ENCODE results near the gene SYNE1. TPM values are rescaled to one million over a fixed set of nuclear protein-coding genes. Genes with fewer than 3 reads are reported as not detected.

SYNE1 gene
- total RNA-seq, 1 experiment from 2014 or later, result 6.5 TPM

- TF ChIP-seq, protein P1, sequence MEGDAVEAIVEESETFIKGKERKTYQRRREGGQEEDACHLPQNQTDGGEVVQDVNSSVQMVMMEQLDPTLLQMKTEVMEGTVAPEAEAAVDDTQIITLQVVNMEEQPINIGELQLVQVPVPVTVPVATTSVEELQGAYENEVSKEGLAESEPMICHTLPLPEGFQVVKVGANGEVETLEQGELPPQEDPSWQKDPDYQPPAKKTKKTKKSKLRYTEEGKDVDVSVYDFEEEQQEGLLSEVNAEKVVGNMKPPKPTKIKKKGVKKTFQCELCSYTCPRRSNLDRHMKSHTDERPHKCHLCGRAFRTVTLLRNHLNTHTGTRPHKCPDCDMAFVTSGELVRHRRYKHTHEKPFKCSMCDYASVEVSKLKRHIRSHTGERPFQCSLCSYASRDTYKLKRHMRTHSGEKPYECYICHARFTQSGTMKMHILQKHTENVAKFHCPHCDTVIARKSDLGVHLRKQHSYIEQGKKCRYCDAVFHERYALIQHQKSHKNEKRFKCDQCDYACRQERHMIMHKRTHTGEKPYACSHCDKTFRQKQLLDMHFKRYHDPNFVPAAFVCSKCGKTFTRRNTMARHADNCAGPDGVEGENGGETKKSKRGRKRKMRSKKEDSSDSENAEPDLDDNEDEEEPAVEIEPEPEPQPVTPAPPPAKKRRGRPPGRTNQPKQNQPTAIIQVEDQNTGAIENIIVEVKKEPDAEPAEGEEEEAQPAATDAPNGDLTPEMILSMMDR (IDR thresholded peaks at IDR 0.05), result no peak
- TF ChIP-seq, protein P2, sequence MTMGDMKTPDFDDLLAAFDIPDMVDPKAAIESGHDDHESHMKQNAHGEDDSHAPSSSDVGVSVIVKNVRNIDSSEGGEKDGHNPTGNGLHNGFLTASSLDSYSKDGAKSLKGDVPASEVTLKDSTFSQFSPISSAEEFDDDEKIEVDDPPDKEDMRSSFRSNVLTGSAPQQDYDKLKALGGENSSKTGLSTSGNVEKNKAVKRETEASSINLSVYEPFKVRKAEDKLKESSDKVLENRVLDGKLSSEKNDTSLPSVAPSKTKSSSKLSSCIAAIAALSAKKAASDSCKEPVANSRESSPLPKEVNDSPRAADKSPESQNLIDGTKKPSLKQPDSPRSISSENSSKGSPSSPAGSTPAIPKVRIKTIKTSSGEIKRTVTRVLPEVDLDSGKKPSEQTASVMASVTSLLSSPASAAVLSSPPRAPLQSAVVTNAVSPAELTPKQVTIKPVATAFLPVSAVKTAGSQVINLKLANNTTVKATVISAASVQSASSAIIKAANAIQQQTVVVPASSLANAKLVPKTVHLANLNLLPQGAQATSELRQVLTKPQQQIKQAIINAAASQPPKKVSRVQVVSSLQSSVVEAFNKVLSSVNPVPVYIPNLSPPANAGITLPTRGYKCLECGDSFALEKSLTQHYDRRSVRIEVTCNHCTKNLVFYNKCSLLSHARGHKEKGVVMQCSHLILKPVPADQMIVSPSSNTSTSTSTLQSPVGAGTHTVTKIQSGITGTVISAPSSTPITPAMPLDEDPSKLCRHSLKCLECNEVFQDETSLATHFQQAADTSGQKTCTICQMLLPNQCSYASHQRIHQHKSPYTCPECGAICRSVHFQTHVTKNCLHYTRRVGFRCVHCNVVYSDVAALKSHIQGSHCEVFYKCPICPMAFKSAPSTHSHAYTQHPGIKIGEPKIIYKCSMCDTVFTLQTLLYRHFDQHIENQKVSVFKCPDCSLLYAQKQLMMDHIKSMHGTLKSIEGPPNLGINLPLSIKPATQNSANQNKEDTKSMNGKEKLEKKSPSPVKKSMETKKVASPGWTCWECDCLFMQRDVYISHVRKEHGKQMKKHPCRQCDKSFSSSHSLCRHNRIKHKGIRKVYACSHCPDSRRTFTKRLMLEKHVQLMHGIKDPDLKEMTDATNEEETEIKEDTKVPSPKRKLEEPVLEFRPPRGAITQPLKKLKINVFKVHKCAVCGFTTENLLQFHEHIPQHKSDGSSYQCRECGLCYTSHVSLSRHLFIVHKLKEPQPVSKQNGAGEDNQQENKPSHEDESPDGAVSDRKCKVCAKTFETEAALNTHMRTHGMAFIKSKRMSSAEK (CRISPR knock-in tag; IDR thresholded peaks at IDR 0.05; ENCODE audit: borderline replicate concordance), result no peak
- TF ChIP-seq ARID4B (CRISPR knock-in tag; IDR thresholded peaks at IDR 0.05; ENCODE audit: borderline replicate concordance) (no peak), KAT7 (CRISPR knock-in tag; IDR thresholded peaks at IDR 0.05; ENCODE audit: borderline replicate concordance) (no peak), FOXJ3 (CRISPR knock-in tag; IDR thresholded peaks at IDR 0.05; ENCODE audit: borderline replicate concordance) (no peak), PRRX2 (CRISPR knock-in tag; IDR thresholded peaks at IDR 0.05) (no peak), HMGA2 (CRISPR knock-in tag; IDR thresholded peaks at IDR 0.05) (no peak), IRF2 (CRISPR knock-in tag; IDR thresholded peaks at IDR 0.05; ENCODE audit: borderline replicate concordance, low read depth) (no peak), TEAD4 (CRISPR knock-in tag; IDR thresholded peaks at IDR 0.05) (no peak), EMX1 (CRISPR knock-in tag; IDR thresholded peaks at IDR 0.05) (no peak), SOX15 (CRISPR knock-in tag; IDR thresholded peaks at IDR 0.05) (no peak)
- TF ChIP-seq, protein P3, sequence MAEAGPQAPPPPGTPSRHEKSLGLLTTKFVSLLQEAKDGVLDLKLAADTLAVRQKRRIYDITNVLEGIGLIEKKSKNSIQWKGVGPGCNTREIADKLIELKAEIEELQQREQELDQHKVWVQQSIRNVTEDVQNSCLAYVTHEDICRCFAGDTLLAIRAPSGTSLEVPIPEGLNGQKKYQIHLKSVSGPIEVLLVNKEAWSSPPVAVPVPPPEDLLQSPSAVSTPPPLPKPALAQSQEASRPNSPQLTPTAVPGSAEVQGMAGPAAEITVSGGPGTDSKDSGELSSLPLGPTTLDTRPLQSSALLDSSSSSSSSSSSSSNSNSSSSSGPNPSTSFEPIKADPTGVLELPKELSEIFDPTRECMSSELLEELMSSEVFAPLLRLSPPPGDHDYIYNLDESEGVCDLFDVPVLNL (CRISPR knock-in tag; IDR thresholded peaks at IDR 0.05; ENCODE audit: borderline replicate concordance, low read depth), result no peak
- TF ChIP-seq, protein P4, sequence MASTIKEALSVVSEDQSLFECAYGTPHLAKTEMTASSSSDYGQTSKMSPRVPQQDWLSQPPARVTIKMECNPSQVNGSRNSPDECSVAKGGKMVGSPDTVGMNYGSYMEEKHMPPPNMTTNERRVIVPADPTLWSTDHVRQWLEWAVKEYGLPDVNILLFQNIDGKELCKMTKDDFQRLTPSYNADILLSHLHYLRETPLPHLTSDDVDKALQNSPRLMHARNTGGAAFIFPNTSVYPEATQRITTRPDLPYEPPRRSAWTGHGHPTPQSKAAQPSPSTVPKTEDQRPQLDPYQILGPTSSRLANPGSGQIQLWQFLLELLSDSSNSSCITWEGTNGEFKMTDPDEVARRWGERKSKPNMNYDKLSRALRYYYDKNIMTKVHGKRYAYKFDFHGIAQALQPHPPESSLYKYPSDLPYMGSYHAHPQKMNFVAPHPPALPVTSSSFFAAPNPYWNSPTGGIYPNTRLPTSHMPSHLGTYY (CRISPR knock-in tag; IDR thresholded peaks at IDR 0.05), result no peak
Observed at GRCh38 chr6:152263582-152263981, 373.6 kb downstream of the SYNE1 start (continued).

DNA sequence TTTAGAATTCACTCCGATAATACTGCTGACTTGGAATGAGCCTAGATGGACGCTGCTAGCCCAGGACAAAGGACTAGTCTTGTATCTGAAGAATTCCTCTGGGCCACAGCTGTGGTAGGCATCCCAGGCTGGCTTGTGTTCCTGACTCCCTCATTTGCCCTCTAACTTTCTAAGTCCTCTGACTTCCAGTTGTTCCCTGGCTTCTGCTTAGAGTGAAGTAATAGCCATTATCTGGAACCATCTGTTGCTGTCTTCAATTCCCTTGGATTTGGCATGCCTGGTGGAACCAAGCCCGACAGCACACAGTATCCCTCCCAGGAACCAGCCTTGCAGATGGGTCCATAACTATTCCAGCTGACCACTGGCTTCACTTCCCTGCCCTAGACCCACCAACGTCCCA is 376.0 kb downstream of the SYNE1 start:
- no peak for ATAC-seq
- no peaks in the 10 kb centered on the region for H3K27me3 Mint-ChIP-seq (ENCODE audit: low read depth)
- H3K4me3 Mint-ChIP-seq, result no peak overlapping the region
- H3K27ac Mint-ChIP-seq, result no peak overlapping the region; the same call in 1 of the 2 replicates
- CTCF ChIA-PET, result interaction anchor here (0.9 to 1.2 kb wide), 2 partner anchors 12 to 137 kb away, joined by 3 read pairs; no protein-coding TSS in a partner anchor
- H3K36me3 Mint-ChIP-seq, result peaks cover 24% of the 10 kb centered on the region
- DNase-seq (ENCODE audit: low spot score), result no peak
- TF ChIP-seq, protein P1 (IDR thresholded peaks at IDR 0.05), result no peak
- TF ChIP-seq NR3C1 (CRISPR knock-in tag; conservative IDR thresholded peaks at IDR 0.05; ENCODE audit: low read depth) (no peak), SMAD4 (CRISPR knock-in tag; IDR thresholded peaks at IDR 0.05) (no peak), ARID4B (CRISPR knock-in tag; IDR thresholded peaks at IDR 0.05; ENCODE audit: borderline replicate concordance) (no peak), CBFB (CRISPR knock-in tag; IDR thresholded peaks at IDR 0.05; ENCODE audit: low read depth) (no peak)
- POLR2A ChIA-PET, result no interaction called here
- peaks cover 26% of the 10 kb centered on the region for H3K9me3 Mint-ChIP-seq
- no peaks in the 10 kb centered on the region for H3K4me1 Mint-ChIP-seq

Measured in WTC11 (cell line).